Skin of body (tissue), 2 donors: ENCODE data around the gene DST. TPM values are rescaled to one million over a fixed set of nuclear protein-coding genes. Genes with fewer than 3 reads are reported as not detected.

Source experiments
- DNase-seq: peaks from one replicate; lab custom pipeline; 2025; lab: John Stamatoyannopoulos, UW
- total RNA-seq: library from RNA; depleted of rRNA; stranded (reverse); fragments of >200 nt; gene quantifications from one replicate; pipeline ENCODE4 v1.2.3, GENCODE V29; 2014

The DST gene
- total RNA-seq, 1 donor from 2014 or later: 449 TPM

DNA sequence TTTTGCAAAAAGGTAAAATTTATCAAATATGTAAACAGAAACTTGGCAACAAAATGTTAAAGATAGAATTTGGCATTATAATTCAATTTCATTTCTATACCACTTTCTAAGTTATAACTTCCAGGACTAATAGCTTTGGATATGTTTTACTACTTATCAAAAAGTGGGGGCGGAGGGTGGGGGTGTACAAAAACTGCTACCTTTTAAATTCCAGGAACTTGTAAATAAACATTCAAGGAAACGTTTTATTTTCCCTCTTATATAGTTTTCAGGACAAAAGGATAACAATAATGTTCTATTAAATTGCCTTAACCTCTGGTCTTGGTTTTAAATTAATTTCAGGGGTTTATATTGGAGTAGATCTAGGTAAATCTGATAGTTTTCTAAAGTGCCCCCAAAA lies 103.8 kb downstream of the DST start:
- no peak for DNase-seq

DNA sequence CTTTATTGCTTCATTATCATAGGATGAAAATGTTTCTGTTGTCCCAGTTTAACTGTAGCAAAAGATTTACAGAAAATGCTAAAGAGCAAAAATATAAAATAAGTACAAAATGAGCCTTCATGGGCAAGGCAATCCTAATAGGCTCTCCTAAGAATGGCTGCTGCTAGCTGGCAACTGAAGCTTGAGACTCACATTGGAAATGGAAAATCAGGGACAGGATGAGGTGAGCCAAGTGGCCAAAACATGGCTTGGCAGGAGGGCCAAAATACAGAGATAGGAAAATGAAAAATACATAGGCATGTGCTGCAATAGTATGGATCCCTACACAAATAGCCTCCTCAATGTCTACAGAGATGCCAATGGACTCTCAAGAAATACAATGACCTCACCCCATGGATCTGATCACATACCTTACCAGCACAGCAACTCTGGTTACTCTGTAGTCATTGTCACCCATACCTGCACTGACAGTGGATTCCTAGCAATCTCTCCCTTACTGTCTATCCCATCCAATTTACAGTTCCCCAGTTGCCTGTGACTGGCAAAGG lies 105.4 kb downstream of the DST start:
- DNase-seq: no peak

DNA sequence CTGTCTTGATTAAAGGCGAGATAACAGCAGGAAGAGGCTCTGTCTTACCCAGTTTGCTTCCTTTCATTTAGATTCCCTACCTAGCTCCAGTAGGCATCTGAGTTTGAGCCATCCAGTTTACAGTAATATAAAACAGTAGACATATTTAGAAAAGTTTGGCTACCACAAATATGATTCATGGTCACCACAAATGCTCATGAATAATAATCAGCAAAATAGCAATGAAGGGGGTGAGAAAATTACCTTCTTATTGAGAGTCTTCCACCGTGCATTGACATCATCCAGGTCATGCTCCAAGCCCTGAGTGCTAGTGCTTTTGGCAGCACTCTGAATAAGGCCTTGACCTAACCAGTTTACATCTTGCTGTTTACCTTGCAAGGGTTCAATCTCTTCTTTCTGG lies 106.2 kb downstream of the DST start:
- DNase-seq: no peak

DNA sequence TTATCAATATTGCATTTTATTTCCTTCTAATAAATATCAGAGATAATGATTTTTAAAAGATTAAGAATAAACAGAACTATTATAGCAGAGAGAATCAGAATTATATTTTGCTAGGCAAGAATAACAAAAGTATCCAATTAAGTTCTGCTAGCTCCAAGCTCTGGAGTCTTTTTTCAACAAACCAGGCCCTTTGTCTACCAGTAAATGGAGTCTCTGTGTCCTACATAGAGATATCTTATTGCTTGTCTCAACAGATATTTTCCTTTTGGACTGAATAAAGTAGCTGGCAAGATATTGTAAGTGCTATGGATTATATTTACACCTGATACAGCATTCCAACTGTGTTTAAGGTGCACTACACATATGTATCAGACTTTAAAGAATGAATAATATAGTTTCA lies 107.1 kb downstream of the DST start:
- DNase-seq: no peak

DNA sequence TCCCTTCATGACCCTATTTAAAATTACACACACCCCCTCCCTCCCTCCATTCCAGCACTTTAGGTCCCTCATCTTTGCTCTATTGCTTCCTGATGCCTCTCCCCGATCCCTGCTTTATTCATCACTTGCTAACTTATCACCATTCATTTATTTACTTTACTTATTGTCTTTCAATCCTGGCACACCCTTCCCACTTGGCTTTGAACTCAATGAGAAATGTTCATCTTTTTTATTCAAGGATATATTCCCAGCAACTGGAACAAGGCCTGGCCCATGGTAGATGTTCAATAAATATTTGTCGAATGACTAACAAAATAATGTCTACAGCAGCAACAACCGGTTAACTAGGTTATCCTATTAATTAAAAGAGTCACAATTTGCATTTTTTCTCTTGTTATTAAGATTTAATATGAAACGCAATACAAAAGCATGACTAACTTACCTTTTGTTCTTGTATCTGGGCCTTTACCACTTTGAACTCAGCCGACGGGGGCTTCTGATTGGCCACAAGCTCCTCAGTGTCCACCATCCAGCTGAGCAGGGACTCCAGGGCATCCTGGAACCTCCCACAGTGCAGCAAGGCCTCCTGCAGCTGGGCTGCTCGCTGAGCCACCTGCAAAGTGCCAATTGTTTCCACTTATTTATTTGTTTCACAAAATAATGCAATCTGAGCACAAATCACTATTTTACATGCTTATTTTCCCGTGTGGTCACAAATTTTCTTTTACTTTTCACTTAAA lies 107.8 kb downstream of the DST start:
- DNase-seq: no peak

DNA sequence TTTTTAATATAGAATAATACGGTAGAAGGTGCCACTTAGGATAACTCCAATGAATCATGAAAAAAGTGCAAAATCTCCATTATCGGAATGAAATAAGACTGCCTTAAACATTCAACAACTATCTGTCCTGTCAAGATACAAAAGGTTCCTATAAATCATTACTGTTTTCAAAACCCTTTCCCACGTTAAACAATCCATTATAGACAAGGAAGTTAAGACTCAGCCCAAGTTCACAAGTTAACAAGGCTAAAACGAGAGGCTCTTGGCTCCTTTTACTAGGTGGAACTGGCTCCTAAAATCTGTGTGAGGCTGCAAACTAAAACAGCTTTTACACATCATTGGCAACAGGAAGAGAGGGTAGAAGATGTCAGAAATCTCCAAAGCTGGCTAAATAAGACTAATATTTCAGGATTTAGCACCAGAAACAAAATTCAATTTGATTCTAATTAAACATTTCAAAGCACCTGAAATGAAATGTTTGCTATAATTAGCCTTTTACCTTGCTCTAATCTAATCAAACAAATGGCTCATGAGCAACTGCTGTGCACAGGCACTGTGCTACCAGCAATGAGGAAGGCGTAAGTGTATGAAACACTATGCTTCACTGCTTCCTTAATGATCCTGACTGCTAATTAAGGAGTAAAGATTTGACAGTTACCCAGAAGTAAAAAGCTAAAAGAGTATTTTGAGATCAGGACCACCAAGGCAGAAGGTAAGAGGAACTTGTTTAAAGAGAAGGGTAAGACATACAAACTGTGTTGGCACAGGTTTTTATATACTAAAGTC lies 109.7 kb downstream of the DST start:
- DNase-seq: no peak

DNA sequence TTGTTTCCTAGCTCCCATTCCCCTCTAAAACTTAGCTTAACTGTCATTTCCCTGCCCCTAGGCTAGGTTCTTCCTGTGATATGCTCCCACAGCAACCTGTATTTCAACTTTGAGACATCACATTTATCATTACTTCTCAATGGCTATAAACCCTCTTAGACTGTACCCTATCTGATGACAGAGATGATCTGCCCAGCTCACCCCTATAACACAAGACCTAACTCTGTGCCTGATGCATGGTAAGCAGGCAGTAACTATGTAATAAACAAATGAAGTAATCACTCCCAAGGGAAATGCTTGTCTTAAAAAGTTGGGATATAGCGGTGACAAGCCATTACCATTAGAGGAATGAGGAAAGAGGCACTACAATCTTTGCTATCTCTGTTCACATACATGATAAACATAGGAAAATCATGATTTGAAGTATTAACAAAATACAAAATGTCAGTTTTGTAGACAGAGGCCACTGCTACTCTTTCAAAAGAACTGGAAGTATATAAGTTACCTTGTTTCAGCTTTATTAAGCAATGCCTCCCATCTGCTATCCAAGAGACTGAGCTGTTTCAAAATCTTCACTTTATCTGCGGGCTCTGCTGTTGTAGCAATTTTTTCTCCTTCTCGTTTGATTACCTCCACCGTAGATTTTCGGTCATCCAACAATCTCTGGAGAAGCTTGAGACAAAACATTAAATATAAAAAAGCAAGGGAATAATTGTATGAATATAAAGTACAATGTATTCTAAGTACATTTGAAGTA lies 110.7 kb downstream of the DST start:
- DNase-seq: no peak

DNA sequence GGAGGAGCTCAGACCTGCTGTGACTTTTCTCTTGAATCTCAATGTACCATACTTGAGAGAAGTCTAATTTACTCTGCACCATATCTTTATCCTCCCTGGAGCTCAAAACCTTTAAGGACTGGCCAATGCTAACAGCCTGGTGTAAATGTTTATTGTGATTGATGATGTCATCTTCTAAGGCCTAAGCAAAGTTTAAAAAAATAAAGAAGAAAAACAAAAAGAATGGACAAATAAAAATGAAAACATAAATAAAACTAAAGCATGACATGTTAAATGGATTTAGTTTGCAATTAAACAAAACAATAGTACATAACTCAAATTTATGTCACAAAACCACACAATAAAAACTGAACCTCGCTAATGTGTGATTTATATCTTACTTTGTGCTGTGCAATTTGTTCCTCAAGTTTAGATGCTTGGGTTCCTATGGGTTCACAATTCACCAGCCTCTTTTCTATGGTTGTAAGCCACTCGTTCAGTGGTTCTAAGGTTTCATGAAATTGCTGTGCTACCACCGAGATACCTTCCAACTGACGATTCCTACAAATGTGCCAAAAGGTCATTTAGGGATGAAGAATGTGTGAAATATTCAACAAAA lies 113.0 kb downstream of the DST start:
- DNase-seq: no peak

DNA sequence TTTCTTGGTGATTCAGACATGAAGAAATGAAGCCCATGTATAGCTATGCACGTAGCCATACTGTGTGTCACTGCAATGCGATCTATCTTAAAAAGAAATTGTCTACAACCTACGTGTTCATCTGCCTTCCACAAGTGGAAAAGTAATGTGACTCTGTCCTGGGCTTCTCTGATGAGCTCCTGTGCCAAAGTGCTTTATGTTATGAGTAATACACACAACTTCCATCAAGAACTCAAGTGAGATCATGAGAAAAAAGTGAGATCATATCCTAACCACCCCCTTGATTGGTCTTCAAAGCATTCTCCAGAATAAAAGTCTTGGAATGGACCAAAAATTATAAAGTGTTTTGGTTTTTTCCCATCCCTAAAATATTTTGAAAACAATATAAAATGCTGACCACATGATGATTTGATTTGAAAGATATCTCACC lies 114.3 kb downstream of the DST start:
- DNase-seq: no peak

DNA sequence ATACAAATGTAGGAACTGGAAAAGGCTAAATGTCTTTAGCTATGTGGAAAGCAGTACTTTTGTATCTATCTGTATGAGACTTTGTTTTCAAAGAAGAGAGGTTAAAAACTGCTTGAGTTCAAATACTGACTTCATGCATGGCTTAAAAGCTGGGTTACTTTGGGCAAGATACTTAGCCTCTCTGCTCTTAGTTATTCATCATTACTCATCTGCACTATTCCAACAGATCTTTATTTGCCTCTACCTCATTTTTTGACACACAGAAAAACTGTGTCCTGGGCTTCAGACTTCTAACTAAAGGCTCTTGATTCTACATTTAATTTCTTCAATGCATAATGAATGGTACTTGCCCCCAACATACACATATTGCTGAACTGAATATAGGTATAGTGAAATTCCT lies 114.8 kb downstream of the DST start:
- no peak for DNase-seq

DNA sequence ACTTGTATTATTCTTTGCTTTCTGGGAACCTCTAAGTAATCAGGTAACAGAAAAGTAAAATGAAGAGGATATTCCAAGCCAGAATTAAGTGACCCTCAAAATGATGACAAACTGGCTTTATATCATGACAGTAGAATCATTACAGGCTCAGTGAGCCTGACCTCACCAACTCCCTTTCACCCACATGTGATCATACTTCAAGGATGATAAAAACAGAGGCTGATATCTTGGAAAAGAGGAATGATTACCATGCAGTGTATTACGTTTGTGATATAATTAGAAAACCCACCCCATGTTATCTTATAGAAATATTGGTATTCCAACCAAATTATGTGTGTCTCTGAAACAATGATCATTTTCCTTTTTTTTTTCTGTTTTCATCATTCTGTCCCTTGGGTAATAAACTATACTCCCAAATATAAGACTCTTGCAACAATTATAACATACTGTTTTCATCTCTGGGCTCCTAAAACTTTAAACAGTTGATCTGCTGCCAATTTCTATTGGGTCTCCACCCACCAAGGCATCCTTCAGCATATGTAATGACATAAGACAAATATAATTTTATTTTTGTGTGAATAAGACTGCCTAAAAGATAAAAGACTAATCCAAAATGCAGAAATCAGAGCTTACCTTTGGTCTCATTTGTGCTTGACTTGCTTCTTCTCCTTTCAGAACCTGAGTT lies 115.7 kb downstream of the DST start:
- no peak for DNase-seq

DNA sequence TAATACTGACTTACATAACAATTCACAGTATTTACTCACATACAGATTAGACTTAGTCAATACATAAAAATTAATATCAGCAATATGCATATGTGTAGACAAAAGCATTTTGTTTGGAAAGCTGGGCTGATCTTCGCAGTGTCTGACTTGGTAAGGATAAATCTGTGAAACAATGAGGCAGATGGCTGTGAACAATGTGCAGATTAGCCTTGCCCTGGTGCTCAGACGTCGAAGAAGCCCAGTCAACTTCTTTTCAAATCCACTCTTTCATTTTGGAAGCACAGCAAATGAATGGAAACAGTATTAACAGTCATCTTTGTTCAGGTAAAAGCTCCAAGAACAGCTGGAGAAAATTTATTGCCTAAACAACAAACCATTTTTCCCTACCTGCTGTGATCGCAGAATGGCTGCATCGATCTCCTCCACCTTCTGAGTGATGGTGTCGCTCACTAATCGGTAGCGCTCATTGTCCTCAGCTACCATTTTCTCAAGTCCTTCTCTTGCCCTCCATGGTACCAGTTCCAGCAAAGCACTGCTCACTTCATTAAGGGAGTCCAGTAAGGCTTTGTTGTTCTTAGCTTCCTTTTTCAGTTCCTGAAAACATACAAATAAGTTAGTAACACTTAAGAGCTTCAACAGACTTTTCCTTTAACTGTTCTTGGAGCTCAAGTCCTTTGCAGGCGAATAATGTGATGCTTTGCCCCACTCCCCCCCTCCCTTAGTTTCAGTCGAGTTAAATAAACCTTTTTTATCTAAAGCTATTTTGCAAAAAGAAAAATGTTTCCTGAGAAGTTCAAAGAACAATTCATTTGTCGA lies 116.5 kb downstream of the DST start:
- DNase-seq: peak; percentile 82

DNA sequence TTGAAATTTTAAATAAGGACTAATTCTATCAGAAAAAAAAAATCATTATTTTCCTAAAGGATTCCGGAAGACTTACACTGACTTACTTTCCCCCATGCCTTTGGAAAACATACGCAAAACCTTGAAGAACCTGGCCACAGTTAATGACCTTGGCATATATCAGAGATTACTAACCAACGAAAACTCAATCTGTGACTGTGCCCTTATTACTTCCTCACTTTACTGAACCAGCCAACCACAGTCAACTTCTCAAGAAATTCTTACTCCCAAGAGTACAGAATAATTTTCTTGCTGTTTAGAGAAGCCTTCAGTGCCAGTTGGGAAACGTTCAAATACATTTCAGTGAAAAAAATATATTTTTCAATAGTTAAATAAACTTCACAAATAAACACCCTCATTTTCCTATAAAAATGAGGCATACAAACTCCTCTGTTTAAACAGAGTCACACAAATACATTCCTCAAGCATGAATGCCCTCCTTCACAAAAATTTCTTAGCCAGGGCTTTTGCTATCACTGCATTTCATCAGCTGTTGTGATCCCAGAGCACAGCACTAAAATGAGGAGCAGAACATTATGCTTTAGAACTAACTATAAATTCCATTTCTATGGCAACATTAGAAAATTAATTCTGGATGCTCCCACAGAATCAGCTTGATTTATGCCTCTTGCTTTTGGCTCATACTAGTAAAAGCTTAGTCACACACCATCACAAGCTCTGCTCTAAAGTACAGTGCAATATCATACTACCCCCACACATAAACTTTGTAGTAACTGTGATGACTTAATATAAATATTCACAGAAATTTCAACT lies 117.6 kb downstream of the DST start:
- DNase-seq: peak; percentile 98

DNA sequence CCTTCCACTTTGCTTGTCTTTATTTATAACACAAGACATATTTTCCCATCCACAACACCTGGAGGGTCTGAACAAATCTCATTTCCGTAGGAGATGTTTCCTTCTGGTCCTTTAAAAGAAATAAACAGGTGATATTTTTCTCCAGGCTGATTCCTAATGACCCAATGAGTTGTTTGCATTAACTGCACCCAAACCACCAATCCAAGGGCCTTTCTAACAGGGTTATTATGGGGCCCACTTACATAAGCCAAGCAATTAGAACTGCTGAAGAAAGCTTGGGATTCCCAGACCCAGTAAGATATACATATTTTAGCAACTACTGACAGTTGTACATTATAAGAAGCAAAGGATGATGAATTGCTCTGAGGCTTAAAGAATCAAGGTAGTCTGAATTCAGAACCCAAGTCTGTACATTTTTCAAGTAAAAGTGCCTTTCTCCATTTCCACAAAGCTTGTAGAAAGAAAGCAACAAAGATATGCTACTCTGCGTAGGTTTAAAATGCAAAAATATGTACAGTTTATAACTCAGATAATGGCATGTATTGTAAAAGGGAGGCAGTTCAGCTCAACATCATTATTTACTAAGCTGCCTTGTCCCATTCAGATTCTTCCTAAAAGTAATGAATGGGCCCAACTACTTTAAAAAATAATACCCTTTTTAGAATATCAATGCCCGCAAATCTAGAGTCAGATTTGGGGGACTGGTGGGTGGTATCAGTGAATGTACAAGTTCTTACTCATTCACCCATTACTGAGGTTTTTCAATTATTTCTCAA lies 120.0 kb downstream of the DST start:
- no peak for DNase-seq

DNA sequence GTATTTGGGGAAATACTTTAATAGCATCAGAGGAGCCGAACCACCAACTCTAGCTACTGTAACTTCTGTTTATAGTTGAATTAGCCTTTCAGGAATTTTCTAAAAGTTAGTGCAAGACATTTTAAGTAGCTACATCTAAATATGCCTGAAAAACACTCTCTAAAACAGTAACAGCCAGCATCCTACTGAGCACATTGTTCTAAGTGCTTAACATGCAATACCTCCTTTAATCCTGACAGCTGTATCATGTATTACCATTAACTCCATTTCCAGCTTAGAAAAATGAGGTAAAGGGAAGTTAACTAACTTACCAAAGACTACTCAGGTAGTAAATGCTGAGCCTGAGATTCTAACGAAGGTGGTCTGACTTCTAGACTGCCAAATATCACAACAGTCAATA lies 120.7 kb downstream of the DST start:
- no peak for DNase-seq

DNA sequence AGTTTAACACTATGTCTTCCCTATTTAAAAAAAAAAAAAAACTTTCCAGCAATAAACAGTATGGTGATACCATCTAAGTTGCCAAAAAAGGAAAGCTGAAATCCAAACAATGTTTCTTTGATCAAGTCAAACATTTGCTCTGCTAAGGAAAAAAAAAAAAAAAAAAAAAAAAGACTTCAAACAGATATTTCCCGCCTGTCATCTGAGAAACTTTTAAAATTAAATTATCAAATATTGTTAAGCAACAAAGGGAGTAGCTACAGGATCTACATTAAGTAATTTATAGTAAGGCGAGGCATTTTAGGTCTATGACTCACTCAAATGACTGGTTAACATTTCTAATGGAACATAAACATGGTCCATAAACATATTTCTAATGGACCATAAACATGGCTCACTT lies 121.2 kb downstream of the DST start:
- no peak for DNase-seq

DNA sequence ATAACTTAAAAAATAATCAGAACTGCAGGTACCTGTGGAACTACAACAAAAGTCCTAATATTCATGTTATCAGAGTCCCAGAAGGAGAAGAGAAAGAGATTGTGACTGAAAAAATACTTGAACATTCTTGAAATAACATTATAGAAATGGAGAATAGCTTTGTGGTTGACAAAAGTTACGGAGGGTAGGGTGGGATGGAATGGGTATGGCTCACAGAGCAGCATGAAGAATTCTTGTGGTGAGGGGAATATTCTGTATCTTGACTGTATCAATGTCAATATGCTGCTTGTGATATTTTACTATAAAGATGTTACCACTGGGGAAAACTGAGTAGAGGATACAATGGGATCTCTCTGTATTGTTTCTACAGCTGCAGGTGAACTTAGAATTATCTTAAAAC lies 122.5 kb downstream of the DST start:
- no peak for DNase-seq

DNA sequence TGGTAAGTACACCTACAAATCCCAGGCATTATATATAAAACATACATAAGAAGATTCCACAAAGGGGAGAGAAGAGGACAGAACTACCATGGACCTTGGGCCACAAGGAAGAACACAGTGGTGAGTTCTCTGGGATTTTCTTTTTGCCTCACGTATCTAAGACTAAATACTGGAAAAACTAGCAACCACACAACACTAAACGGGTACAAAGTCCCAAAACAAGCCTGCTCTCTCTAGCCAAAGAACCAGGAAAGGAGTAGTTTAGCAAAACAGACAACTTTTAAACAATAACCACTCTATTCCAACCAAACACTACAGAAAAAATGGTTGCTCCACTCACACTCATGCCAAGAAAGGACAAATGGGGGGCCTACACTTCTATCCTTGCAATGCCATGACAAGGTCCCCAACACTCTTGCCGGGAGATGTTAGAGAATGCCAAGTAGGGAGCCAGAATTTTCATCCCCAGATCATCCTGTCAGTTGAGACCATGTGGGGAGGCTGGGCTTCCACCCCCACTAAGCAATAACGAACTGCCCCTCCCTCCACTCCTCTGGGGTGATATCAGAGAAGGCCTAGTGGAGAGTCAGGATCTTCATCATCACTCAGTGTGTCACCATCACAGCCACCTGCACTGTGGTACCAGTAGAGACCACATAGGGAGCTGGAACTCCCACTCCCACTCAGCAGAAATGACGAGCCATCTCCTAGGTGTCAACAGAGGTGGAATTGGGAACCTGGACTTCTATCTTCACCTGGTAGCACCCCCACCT lies 123.5 kb downstream of the DST start:
- no peak for DNase-seq
